GM21447 (cell line): ENCODE measurements around the gene CSTF1.
"Not testable (repeated sequence)": the region's sequence is repeated elsewhere in the genome, so short reads cannot be mapped to it uniquely, and the experiment has no call there.

Experiments used
- ATAC-seq: cut with Tn5 transposase; IDR thresholded peaks from one replicate; pipeline ENCODE4 v1.9.1; 2021; ENCODE audit not compliant: unreplicated experiment

CSTF1 gene

DNA sequence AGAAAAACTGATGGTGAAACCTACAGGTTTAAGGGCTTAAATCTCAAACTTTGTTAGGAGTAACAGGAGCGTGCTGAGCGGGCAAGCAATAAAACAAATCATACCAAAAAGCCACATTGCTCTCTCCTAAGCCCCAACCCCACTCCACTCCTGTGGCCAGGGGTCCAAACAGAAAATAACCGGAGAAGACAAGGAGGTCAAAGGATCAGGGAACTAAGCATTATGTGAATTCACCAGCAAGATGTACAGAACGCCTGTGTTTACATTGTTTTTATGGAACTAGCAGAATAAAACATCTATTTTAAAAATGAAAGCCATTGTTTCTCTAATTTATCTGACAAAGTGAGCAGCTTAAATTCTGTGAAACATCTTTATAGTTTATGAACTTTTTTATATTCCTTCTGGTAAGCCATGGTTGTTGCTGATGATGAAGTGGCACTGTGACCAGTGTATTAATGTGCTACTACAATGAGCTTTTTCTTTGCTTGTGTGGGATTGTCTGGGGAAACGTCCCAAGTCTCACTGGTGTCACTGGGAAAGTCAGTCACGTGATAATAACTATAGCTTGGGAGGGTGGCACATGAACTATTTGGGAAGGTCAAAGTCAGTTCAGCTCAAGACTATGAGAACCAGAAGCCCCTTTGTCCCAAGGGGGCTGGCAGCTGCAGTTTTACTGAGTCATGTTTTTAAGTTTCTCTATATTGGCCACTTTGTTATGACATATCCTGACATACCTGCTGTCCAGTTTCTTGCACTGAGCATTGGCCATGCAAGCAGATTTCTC lies 23.9 kb upstream of the CSTF1 start:
- no peak for ATAC-seq

DNA sequence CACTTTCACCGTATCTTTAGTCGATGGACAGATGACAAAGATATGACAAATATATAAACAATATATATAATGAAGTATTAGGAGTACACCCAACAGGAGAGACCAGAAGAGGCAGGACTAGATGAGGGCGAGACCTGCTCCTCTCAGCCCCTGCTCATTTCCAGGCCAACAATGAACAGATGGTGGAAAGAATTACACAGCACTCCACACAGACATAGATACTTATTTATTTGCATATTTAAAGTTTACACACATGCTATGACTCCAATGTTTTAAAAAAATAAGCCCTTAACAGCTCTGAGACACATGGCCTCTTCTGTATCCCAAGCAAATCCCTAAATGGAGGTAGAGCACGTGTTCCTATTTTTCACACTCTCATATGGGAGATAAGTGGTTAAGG lies 23.3 kb upstream of the CSTF1 start:
- ATAC-seq, result no peak

DNA sequence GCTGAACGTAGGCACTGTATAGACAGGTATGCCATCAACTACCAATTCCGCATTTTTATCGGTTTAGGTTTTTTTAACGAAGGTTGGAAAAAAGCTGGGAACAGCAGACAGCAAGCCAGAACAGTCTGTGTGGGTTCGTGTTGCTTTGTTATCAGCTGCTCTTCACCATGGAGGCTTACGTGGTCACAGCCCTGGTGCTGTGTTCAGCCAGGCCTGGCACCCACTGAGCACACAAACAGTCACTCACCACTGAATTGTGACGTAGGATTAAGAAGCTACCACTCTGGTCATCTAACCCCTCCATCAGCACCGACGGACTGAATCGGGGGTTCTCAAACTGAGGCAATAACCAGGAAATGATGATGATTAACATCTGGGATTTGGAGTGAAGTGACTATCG lies 20.5 kb upstream of the CSTF1 start:
- ATAC-seq, result no peak

DNA sequence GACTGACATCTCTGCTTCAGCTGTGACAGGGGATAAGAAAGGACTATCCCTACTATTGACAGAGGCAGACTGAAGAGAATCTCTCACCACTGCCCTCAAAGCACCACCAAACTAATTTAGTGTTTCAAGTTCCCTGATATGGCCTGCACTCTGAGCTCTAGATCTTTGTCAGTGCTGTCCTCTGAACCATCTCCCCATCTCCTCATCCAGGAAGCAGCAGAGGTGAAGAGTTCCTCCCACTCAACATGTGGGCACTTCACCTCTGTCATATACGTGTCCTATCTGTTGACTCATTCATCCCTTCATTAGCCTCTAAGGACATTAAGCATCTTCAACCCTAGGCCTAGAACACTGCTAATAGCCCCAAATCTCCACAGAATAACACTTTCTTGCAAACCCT lies 19.6 kb upstream of the CSTF1 start:
- ATAC-seq, result no peak

DNA sequence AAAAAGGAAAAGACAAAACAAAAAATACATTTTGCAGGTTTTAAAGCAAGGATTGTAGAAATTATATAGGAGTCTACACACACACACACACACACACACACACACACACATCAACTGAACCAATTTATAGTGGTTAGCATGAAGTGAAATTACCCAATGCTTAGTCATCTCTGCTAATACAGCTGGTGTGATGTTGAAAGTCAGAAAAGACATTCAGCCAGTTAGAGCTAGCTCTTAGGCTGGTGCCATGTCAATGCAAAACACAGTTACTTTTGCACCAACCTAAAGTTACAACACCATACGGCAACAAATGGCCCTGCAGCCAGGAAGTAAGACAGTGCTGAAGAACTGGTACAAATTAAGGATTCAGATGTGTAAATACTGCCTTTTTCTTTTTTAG lies 18.5 kb upstream of the CSTF1 start:
- ATAC-seq, result no peak

DNA sequence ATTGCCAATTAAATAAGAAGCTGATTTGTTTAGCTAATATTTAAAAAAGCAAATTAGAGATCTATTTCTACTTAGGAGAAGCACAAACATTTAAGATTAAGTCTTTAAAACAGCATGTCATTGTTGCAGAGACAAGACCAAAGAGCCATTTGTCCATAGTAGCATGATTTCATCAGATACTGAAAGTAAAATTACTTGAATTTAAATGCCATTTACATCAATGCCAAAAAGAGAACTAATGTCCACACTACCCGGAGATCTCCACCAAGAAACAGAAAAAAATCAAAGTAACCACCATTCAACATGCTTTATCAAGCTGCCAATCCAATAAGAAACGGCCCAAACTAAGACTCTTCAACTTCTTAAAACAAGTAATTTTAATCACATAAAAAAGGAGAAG lies 16.1 kb upstream of the CSTF1 start:
- ATAC-seq, result no peak

DNA sequence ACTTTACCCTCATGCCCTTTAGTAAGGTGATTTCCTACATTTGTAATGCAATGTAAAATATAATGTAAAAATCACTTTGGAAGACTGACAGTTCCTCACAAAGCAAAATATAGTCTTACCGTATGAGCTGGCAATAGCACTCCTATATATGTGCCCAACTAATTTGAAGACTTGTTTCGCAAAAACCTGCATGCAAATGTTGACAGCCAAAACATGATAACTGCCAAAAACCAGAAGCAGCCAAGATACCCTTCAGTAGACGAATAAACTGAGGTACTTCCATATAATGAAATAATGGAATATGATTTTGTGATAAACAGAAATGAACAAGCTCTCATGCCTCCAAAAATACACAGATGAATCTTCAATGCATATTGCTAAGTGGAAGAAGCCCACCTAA lies 14.1 kb upstream of the CSTF1 start:
- no peak for ATAC-seq

DNA sequence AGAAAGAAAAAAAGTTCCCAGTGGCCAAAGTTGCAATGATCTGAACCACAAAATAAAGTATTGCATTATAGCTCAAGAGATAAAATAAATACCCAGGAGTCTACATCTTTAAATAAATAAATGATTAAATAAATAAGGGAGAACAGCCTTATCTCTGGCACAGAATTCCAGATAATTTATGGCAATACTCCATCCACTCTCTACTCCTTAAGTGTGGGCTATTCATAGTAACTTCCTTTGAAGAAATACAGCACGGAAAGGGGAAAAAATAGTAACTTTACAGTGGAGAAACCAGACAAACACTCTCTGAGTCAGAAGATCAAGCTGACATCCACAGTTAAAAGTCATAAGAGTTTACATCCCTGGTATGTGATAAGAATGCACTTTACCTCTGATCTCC lies 12.1 kb upstream of the CSTF1 start:
- no peak for ATAC-seq

DNA sequence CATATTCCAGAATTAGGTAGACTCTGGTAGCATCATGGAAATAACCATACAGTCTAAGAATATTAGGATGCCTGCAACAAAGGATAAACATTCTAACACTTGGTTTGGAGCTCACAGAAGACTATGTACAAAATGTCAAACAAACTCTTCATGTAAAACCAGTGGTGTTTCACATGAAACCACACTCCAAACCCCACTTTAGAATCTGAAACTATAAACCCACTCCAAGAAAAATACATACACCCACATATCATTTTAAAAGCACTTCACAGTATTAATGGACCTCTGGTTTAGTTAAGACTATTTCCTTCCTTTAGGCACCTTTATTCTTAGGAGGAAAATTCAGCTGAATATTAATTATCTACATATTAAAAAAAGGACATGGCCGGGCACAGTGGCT lies 10.9 kb upstream of the CSTF1 start:
- ATAC-seq, result no peak

DNA sequence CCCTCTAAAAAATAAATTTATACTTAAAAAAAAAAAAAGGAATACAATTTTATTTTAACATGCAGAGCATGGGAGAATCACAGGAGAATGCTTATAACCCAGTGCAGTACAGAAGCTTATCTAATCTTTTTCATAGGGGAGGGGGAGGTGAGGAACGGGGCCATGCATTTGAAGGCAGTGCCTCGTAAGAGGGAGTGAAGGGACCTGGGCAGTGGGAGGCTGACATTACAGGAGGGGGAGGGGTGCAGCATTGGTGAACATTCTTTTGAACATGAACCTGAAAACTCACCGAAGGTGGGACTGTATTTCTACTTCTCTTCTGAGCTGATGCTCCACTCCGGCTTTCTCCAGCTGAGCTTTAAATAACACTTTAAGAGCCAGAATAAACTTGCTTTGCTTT lies 9.7 kb upstream of the CSTF1 start:
- ATAC-seq, result no peak

DNA sequence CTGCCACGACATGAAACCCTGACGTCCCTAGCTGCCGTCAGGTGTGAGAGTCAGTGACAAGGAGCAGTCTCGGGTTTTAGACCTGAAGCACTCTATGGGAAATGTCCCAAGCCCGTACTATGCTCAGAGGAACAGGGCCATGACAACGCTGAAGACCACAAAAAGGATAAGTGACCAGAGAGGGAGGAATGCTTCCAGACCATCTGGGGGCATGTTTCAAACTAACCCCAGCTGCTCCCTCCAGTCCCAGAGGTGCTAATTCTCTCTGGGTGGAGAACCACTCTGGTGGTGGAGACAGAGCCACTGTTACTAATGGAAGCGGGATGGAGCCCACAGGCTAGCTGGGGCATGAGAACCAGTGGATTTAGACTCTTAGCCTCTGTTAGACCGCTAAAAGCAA lies 9.1 kb upstream of the CSTF1 start:
- no peak for ATAC-seq

DNA sequence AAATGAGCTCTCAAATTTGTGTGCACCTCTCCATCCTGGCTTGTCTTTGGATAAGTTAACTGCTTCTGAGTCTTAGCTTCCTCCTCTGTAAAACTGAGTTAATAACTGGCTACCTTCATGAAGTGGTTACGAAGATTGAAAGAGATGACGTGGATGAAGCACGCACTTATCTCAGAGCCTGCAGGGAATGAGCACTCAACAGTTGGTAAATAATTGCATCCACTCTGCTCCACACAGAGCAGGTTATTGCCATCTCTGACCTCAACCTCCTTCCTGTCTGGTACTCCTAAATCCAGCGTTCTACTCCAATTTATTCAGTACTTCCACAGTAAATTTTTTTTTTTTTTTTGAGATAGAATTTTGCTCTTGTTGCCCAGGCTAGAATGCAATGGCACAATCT lies 7.3 kb upstream of the CSTF1 start:
- ATAC-seq, result no peak

DNA sequence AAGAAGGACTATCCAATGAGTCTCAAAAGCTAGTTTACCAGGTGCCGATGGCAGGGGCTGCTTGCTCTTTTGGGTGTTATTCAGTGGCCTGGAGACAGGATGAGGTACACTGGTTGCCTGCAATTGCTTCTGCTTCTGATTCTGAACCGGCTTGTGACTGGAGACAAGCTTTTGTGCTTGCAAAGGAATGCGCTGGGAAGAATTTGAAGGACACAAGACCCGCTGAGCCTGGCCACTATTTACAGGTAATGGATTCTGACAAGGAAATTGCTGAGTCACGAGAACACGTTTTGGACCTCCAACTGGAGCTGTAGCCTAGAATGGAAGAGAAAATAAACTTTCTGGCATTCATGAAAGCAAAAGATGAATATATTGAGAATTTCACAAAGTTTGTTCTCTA lies 6.2 kb upstream of the CSTF1 start:
- ATAC-seq, result no peak

DNA sequence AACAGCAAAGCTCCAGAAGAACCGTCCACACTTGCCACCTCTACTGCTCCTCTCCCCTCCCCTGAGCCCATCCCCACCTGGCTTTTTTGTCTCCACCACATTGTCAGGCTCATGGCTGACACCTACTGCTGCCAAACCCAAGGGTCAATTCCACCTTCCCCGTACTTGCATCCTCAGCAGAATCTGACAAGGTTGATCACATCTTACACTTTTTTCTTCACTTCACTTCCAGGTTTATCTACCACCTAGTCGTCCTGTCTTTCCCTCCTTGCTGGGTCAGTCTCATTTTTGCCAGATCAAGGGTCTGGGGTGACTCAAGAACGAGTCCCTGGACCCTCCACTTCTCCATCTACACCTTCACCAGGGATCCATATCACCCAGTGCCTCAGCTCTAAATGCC lies 3.6 kb upstream of the CSTF1 start:
- no peak for ATAC-seq

DNA sequence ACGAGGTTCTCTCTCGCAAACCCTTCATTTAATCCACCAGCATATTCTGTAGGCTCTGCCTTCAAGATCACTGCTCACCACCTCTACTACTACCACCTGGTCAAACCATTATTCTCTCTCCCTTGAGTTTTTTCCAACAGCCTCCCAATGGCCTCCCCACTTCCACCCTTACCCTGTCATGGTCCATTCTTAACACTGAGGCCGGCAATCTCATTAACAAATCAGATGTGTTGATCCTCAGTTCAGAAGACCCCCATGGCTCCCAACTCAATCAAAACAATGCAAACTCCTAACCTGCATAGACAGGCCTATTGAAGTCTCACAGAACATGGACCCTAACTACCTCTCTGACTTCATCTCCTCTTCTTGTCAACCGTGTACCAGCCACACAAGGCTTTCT lies 2.6 kb upstream of the CSTF1 start:
- no peak for ATAC-seq

DNA sequence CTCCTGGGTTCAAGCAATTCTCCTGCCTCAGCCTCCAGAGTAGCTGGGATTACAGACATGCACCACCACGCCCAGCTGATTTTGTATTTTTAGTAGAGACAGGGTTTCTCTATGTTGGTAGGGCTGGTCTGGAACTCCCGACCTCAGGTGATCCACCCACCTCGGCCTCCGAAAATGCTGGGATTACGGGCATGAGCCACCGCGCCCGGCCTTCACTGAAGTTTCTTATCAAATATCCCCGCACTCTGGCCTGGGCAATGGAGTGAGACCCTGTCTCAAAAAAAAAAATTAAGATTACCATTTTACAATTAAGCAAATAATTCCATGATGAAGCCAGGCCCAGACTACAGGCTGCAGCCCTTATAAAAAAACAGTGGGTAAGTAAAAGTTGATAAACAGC lies 2.0 kb upstream of the CSTF1 start:
- ATAC-seq, result not testable (repeated sequence)

DNA sequence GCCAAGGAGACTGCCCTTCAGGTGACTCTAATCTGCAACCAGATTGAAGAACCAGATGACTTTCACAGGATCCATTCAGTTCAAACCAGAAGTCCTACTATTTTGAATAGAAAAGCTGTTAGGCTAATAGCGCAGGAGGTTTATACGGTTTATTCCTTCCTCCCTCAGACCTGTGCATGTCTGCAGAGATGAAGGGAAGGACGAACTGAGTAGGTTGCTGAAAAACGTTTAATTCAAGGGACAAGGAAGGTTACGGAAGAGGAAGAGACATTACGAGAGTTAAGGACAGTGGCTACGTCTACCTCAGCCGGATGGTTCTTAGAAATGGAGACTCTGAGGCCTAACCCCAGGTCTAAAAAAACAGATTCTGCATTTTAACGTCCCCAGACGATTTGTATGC lies 1.4 kb upstream of the CSTF1 start:
- no peak for ATAC-seq

DNA sequence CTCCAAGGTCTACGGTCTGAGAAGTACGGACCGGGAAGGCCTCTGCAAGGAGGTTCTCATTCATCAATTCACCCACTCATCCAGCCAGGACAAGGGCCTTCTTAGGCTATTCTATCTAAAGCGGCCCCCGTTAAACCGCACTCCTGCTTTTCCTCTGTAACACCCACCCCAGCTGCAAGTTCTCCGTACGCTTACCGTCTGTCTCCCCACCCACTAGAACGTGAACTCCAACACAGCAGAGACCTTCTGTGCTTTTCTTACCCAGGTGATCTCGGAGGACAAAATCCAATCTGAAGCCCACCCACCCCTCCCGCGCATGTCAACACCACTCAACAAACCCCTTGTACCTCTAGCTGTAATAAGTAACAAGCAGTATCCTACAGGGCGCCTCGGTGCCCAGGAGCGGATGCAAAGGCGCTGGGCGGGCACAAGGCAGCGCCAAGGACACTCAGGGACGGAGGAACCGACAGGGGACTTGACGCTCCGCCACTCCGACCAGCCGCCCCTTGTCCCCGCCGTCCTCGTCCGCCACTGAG lies 781 bp upstream of the CSTF1 start:
- peak; percentile 37 for ATAC-seq

DNA sequence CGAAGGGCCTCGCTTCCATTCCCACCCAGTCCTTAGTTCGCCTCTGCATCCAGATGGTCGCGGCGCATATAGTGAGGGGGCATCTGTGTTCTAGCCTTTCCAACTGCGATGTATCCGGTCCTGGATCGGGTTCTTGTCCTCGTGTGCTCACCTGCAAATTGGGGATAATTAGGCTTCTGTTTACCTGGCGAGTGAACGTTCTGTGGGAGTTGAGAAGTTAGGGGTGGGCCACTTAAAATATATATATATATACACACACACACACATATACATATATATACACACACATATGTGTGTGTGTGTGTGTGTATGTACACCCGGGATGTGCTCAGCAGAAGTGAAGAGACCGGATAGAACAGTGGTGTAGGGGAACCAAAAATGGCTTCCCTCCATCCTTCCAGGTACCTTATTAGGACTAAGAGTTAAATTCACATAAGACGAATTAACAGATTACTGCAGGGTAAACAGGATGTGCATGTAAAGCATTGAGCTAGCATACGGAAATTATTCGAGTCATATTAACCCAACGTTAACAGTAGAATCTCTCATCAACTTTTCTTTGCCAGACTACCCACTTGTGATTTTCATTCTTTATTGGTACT lies 537 bp downstream of the CSTF1 start:
- ATAC-seq, result no peak

DNA sequence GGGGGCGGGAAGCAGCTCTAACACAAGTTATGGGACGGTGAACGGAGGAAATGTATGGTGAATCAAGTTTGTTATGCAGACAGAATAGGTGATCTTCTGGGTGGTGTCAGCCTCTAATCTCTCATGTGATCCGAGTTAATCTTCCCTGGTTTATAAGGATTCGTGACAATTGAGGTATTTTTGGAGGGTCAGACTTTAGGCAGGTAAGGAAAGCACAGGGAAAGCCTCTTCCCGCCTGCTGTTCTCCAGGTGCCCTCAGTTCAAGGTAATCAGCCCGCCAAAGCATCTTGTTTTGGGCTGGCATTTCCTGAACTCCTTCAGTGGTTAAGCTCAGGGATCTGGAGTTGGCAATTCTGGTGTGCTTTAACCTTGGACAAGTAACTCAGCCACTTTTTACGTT lies 1.2 kb downstream of the CSTF1 start:
- ATAC-seq, result no peak

DNA sequence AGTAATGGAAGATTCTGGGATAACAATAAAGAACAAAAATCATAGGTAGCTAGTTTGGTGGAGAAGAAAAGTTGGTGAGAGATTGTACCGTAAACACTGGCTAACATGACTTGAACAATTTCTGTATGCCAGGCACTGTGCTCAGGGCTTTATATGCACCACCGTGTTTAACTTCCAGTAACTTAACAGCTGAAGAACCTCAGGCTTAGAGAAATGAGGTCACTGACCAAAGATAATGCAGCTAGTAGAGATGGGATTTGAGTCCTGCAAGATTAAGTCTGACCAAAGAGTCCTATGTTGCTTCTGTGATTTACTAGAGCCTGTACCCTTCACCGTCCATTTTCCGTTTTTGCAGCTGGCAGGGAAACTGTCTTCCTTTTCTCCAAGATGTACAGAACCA lies 2.7 kb downstream of the CSTF1 start:
- no peak for ATAC-seq

DNA sequence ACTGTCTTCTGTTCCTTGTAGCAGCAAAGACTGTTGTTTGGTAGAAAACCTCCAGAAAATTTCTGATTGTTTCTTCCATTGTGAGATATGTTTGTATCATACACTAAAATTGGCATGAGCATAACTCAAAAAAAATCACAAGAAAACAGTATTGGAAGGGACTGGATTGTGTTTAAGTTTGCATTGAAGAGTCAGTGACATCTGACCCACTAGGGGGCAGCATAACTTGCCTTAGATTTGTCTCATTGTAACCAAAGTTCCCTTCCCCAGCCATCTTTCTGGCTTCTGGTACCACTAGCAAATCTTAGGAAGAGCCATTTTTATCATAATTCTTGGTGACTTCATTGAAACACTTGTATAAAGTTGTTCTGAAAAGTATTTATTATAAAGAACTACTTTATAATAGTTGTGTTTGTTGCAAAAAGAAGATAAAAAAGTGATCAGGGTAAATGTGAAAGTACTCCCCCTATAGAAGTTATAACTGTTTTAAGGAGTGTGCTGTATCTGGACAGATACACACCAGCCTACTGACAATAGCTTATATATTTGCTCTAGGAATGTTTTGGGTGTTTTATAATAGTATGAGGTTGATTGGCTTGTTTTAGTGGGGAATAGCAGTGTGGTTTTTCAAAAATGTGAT lies 7.7 kb downstream of the CSTF1 start:
- ATAC-seq, result no peak
